Esophagus squamous epithelium (tissue), 4 donors: Measurements from ENCODE around the gene GMPS.

ENCODE experiments used
- POLR2A ChIP-seq, 4 donors: fragments of 450-650 bp; IDR thresholded peaks; one replicate each; pipeline ENCODE4 v1.6.1; 2017; ENCODE audit warnings: antibody characterized with exemption in 4 of 4, mild to moderate bottlenecking in 4 of 4, moderate library complexity in 3 of 4
- TF ChIP-seq, protein P1 (sequence below), 6 experiments: fragments of 450-650 bp in 4 of 6; fragments of 200-600 bp in 2 of 6; sonication (generic) in 2 of 6; IDR thresholded peaks; one replicate each; pipeline ENCODE4 v1.5.1; 2016 to 2019; ENCODE audit warnings: antibody characterized with exemption in 6 of 6, mild to moderate bottlenecking in 4 of 6, moderate library complexity in 4 of 6

DNA sequence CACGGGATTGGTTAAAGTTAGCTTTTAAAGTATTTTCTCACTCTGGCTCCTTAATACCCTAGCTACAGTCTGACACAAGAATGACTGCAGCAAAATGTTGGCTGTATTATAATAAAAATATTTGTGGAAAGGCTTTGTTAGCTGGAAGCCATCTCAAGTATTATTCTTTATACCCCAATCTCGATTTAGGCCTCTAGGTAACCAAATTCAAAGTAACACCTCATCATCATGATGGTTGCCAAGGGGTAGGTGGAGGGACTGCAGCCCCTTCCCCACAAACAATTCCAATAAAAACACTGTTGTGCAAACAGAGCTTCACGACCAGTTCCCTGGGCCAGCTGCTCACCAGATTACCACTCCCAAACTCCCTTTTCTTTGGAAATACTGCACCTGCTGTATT is 759 bp upstream of the GMPS start:
- TF ChIP-seq POLR2A (IDR thresholded peaks at IDR 0.05), result no peak
- TF ChIP-seq, protein P1, sequence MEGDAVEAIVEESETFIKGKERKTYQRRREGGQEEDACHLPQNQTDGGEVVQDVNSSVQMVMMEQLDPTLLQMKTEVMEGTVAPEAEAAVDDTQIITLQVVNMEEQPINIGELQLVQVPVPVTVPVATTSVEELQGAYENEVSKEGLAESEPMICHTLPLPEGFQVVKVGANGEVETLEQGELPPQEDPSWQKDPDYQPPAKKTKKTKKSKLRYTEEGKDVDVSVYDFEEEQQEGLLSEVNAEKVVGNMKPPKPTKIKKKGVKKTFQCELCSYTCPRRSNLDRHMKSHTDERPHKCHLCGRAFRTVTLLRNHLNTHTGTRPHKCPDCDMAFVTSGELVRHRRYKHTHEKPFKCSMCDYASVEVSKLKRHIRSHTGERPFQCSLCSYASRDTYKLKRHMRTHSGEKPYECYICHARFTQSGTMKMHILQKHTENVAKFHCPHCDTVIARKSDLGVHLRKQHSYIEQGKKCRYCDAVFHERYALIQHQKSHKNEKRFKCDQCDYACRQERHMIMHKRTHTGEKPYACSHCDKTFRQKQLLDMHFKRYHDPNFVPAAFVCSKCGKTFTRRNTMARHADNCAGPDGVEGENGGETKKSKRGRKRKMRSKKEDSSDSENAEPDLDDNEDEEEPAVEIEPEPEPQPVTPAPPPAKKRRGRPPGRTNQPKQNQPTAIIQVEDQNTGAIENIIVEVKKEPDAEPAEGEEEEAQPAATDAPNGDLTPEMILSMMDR (IDR thresholded peaks at IDR 0.05), result no peak
